ENCODE data around the gene NBPF26. TPM values are rescaled to one million over a fixed set of nuclear protein-coding genes. Genes with fewer than 3 reads are reported as not detected.
"Not testable (repeated sequence)": the region's sequence is repeated elsewhere in the genome, so short reads cannot be mapped to it uniquely, and the experiment has no call there.

The NBPF26 gene
- polyA plus RNA-seq (ENCODE audit: insufficient read length in 3 of 3): 1 to 10 TPM; 4.2 to 9.4 (median 8.5) TPM

GRCh38 chr1:120723715-120724402, at the start of gene NBPF26:
Gene NBPF26, plus strand, starts transcription at chr1:120723945.
- DNase-seq (ENCODE audit: low read depth in 3 of 3, low spot score in 2 of 3): peak in 2 of 3 donors; percentile 15 to 25

GRCh38 chr1:120680106-120680819, 43.5 kb upstream of the NBPF26 start:
- not testable (repeated sequence) for DNase-seq (ENCODE audit: low read depth in 3 of 3, low spot score in 2 of 3)

DNA sequence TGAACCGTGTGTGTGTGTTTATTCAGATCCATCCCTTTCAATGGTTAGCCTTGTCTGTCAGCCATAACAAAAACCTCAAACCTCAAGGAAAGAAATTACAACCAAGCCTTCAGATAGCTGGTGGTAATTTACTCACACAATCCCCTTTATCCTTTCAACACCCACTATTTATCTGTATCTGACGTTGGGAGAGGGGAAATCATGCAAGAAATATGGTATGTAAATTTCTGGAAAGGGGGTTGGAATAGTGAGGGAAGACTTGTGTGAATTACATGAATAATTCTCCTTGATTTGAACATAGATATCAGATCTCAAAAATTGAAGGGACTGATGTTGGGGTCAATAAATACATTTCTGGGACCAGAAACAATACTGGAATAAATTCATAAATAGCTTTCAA, 42.8 kb upstream of the NBPF26 start:
- DNase-seq (ENCODE audit: low read depth in 3 of 3, low spot score in 2 of 3): not testable (repeated sequence)

DNA sequence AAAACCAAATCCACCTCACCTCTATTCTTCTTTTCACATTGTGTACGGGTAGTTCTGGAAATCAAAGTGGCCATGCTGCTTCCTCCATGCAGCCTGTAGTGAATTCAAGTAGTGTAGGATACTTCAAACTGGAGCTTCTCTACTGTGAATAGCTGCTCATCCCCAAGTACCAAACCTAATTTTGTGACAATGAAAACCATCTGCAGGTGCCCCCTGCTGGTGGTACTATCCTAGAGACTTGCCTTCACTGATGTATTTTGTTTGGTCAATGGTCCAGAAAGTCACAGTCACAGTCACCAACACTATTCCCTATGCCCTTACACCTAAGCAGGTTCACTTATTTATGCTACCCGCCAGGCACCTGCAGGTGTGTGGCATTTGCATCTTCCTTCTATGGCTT, 39.3 kb upstream of the NBPF26 start:
- DNase-seq (ENCODE audit: low read depth in 3 of 3, low spot score in 2 of 3): not testable (repeated sequence)

- DNase-seq (ENCODE audit: low read depth in 3 of 3, low spot score in 2 of 3): not testable (repeated sequence)
These were observed 38.1 kb upstream of the NBPF26 start for GRCh38 chr1:120685622-120686021.

DNA sequence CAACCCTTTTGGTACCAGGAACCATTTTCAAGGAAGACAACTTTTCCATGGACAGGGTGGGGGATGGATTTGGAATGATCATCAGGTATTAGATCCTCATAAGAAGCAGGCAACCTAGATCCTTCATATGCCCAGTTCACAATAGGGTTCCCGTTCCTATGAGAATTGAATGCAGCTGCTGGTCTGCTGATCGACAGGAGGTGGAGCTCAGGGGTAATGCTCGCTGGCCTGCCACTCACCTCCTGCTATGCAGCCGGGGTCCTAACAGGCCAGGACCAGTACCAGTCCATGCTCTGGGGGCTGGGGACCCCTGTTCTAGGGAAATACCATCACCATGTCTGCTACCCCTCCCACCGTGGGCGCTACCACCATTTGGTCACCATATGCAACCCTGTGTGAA, 36.5 kb upstream of the NBPF26 start:
- not testable (repeated sequence) for DNase-seq (ENCODE audit: low read depth in 3 of 3, low spot score in 2 of 3)

GRCh38 chr1:120700807-120701562, 22.8 kb upstream of the NBPF26 start:
- DNase-seq (ENCODE audit: low read depth in 3 of 3, low spot score in 2 of 3): not testable (repeated sequence)

DNA sequence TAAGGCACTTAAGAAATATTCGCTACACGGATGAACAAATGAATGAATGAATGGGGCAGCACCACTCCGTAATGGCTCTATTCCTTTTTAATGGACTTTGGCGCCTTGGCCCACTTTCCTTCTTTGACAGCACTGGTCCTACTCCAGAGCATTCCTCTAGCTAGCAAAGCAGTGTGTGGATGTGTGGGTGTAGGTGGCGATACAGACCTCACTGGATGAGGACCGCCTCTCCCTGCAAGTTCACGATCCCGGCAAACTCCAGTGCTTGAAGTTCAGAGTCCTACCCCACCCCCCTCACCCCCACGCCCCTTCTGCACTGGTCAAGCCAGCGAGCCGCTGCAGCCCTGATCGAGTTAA, 409 bp upstream of the NBPF26 start:
- not testable (repeated sequence) for DNase-seq (ENCODE audit: low read depth in 3 of 3, low spot score in 2 of 3)

DNA sequence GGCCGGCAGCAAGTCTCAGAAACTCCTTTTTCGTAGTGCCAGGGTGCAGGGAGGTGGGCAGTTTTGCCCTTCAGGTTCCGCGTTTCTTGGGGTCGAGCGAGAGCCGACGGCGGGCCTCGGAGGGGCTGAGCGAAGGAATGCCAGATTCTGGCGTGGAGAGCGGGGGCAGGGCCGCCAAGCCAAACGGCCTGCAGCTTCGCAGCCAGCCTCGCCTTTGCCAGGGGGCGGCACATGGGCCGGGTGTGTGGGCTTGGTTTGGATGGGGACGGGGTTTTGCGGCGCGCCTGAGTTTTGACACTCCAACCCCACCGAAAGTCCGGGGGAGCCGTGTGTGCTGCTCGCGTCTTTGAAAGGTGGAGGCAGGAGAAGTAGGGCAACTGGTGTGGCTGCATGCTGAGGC, 762 bp downstream of the NBPF26 start:
- not testable (repeated sequence) for DNase-seq (ENCODE audit: low read depth in 3 of 3, low spot score in 2 of 3)

GRCh38 chr1:120728811-120729210, 5.1 kb downstream of the NBPF26 start:
- not testable (repeated sequence) for DNase-seq (ENCODE audit: low read depth in 3 of 3, low spot score in 2 of 3)

DNA sequence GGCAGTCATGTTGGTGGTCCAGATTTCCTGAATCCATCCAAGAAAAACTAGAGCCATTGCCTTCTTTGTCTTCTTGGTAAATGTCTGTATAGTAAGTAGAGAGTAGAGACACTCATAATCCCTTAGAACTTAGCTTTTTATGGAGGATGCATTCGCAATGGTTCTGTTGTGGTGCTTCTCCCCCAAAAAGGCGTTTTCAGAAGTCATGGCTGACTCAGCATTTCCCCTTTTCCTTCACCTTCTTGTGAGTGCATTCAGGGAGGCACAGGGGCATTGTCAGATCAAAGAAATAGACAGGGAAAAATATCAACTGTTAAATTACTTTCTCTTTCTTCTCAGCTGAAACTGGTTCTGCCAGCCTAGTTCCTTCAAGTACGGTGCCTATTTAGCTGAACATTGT, 45.3 kb downstream of the NBPF26 start:
- not testable (repeated sequence) for DNase-seq (ENCODE audit: low read depth in 3 of 3, low spot score in 2 of 3)

DNA sequence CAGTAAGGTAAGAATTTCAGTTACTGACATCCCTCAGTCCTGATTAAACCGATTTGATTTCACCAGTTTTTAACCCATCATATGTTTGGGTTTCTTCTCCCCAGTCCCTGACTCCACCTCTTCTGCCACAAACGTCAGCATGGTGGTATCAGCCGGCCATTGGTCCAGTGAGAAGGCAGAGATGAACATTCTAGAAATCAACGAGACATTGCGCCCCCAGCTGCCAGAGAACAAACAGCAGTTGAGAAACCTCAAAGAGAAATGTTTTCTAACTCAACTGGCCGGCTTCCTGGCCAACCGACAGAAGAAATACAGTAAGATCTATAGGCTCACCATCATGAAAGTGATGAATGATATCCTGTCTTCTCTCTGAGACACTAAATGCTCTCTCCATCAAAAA, 81.7 kb downstream of the NBPF26 start:
- not testable (repeated sequence) for DNase-seq (ENCODE audit: low read depth in 3 of 3, low spot score in 2 of 3)

GRCh38 chr1:120811822-120812221, 88.1 kb downstream of the NBPF26 start:
- DNase-seq (ENCODE audit: low read depth in 3 of 3, low spot score in 2 of 3): not testable (repeated sequence)

- not testable (repeated sequence) for DNase-seq (ENCODE audit: low read depth in 3 of 3, low spot score in 2 of 3)
These were observed 101.3 kb downstream of the NBPF26 start for GRCh38 chr1:120825051-120825450.

DNA sequence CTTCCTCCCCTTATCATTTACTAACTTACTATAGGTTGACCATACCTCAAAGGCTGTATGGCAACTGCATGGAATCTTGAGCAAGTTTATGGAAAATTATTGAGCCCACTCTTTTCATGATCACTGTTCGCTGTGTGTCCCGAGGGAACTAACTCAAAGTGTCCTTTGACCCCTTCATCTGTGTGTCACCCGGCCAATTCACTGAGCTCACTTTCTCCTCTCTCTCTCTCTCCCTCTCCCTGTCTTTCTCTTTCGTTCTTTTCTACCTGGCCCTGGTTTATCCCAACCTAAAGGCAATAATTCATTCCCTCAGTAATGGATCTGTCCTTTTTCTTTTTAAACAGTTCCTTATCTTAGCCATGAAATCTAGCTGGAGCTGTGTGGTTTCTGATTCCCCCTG, 102.9 kb downstream of the NBPF26 start:
- DNase-seq (ENCODE audit: low read depth in 3 of 3, low spot score in 2 of 3): not testable (repeated sequence)

DNA sequence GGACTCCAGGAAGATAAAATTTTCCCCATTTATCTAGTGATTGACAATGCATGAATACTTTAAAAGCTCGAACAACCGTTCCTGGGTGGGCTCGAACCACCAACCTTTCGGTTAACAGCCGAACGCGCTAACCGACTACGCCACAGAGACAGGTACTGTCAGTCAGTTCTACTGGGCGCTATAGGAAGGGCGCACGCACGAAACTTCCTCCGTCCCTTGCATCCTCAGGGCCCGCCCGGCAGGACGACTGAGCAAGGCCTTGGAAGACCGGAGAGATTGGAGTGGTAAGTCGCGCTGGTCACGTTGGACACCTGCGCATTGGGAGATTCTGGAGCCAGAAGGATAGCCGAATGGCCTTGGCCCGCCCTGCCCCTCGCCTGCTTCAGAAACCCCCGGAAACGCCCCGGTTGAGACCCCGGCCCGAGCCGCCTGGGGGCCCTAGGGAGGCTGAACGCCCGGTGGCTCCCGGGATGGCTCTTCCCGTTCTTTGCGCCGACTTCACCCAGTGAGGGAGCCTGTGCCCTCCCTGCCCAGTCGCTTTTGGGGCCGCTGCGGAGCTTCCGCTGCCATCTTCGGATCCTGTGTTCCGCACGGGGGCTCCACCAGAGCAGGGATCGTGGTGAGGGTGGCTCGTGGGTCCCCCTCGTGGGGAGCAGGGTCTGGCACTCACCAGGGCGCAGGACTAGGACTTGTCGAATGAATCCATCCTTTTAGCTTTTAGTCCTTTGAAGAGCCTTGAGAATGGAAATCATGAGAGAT, 120.6 kb downstream of the NBPF26 start:
- peak in 2 of 3 donors; percentile 14 to 34 for DNase-seq (ENCODE audit: low read depth in 3 of 3, low spot score in 2 of 3)

GRCh38 chr1:120844945-120845330, 121.2 kb downstream of the NBPF26 start:
- not testable (repeated sequence) for DNase-seq (ENCODE audit: low read depth in 3 of 3, low spot score in 2 of 3)

- not testable (repeated sequence) for DNase-seq (ENCODE audit: low read depth in 3 of 3, low spot score in 2 of 3)
These were observed 125.9 kb downstream of the NBPF26 start for GRCh38 chr1:120849400-120850286.

DNA sequence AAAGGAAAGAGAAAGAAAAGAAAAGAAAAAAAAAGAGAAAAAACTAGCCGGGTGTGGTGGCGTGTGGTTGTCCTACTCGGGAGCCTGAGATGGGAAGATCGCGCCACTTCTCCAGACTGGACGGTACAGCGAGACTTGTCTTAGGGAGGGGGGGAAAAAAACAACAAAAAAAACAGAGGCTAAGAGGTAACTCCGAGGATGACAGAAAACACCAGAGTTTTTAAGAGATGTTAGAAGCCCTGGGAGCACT, 126.5 kb downstream of the NBPF26 start:
- peak in 1 of 3 donors; percentile 23 for DNase-seq (ENCODE audit: low read depth in 3 of 3, low spot score in 2 of 3)
